DOHH2 (cell line): ENCODE results near the gene UBE2V1.

Experiments
- CTCF ChIP-seq: fragments of 200-600 bp; sonication (generic); IDR thresholded peaks from one replicate; pipeline ENCODE4 v1.5.1; 2014; ENCODE audit warnings: antibody characterized with exemption, mild to moderate bottlenecking, low read depth, low read length; ENCODE audit not compliant: poor library complexity, severe bottlenecking
- EZH2phosphoT487 ChIP-seq: fragments of 200-600 bp; sonication (generic); IDR thresholded peaks from 2 replicates; pipeline ENCODE4 v1.6.1; 2017; ENCODE audit warnings: borderline replicate concordance, mild to moderate bottlenecking, antibody characterized with exemption, low read length, moderate library complexity, mixed read lengths

GRCh38 chr20:50099565-50099991 is 13.4 kb downstream of the UBE2V1 start:
- no peak for TF ChIP-seq CTCF
- TF ChIP-seq EZH2phosphoT487 = no peak
